Right lobe of liver (tissue), 6 donors: Measurements from ENCODE around the gene RGS12. TPM values are rescaled to one million over a fixed set of nuclear protein-coding genes. Genes with fewer than 3 reads are reported as not detected.
A peak's percentile ranks its signal among the peaks of the same experiment; 100 is the strongest.

Experiments used
- ATAC-seq, 4 donors: fragments of 200-7000 bp; cut with Tn5 transposase; one replicate each; pipeline ENCODE4 v1.9.1; 2020; ENCODE audit warnings: mild to moderate bottlenecking in 4 of 4, moderate library complexity in 4 of 4
- DNase-seq, 3 donors: peaks; one replicate each; pipeline ENCODE4 v3.0.0-alpha.2; 2020
- H3K27ac ChIP-seq, 3 donors: fragments of 200-600 bp; one replicate each; pipeline ENCODE4 v1.8.0; 2022
- H3K27me3 ChIP-seq, 2 donors: fragments of 200-600 bp; one replicate each; pipeline ENCODE4 v1.8.0; 2022
- H3K36me3 ChIP-seq, 4 donors: fragments of 200-600 bp; sonication (generic) in 1 of 4; one replicate each; pipeline versions ENCODE4 v1.5.1 to v1.8.0; 2017 to 2022; ENCODE audit warnings: control low read depth in 1 of 4
- H3K4me1 ChIP-seq, 4 donors: fragments of 200-600 bp; sonication (generic) in 1 of 4; one replicate each; pipeline versions ENCODE4 v1.5.1 to v1.8.0; 2017 to 2022; ENCODE audit warnings: control low read depth in 1 of 4
- H3K4me3 ChIP-seq, 3 donors: fragments of 200-600 bp; one replicate each; pipeline ENCODE4 v1.8.0; 2022
- H3K9me3 ChIP-seq, 4 donors: fragments of 200-600 bp; sonication (generic) in 1 of 4; one replicate each; pipeline versions ENCODE4 v1.5.1 to v1.8.0; 2017 to 2022; ENCODE audit warnings: control low read depth in 1 of 4
- CTCF ChIP-seq, 4 donors: fragments of 200-600 bp in 3 of 4; fragments of 450-650 bp in 1 of 4; IDR thresholded peaks; one replicate each; pipeline versions ENCODE4 v1.5.1 to v1.8.0; 2016 to 2022; ENCODE audit warnings: antibody characterized with exemption in 4 of 4, mild to moderate bottlenecking in 2 of 4
- POLR2A ChIP-seq: fragments of 450-650 bp; IDR thresholded peaks from one replicate; pipeline ENCODE4 v1.6.1; 2017; ENCODE audit warnings: antibody characterized with exemption, mild to moderate bottlenecking
- WGBS: methylation state at CpG from one replicate; pipeline ENCODE4 v1.1.6; 2018; ENCODE audit warnings: low coverage, low lambda C conversion rate; ENCODE audit not compliant: insufficient coverage; ENCODE audit errors: missing lambda C conversion rate; 5-methylcytosine and 5-hydroxymethylcytosine counted together
- intact Hi-C, 2 donors: fragments of 100-400 bp; cut with DNase I; formaldehyde crosslinking; loops; one replicate each; pipeline versions ENCODE4 v1.11.2 to v1.14.1; 2022
- total RNA-seq, 6 experiments: library from RNA; depleted of rRNA in 2 of 6; stranded (reverse); fragments of >200 nt in 2 of 6; fragmentation: NEBNext Ultra II Directional in 3 of 6; extraction: Animal tissue kit (Norgen Biotek cat#: 25700) in 3 of 6; gene quantifications; one replicate each; pipeline versions ENCODE4 v1.1.0 to v1.2.4, GENCODE V29; 2016 to 2023
- donor health status: DM: no; HTN: yes; CAD: no.
- donor health status: DM: no; HTN: no; CAD: no.
- donor health status: DM: no; HTN: no; CAD: no.
- donor health status: DM: no; HTN: yes; CAD: no.
- donor health status: DM: no; HTN: yes; CAD: no.

The RGS12 gene
- total RNA-seq, 6 experiments from 2014 or later, result 15.0 to 29.6 (median 22.1) TPM

- Histone ChIP-seq H3K27ac (no peak overlapping the region), H3K27me3 (no peaks in the 10 kb centered on the region), H3K4me1 (no peaks in the 10 kb centered on the region), H3K9me3 (no peaks in the 10 kb centered on the region), H3K4me3 (no peak overlapping the region), H3K36me3 (no peaks in the 10 kb centered on the region)
- intact Hi-C loops, result no loop called here
- 67% methylated on average over 3 of the region's 3 CpGs for WGBS
- ATAC-seq (no peak), DNase-seq (peak in 1 of 3 donors; percentile 1)
- TF ChIP-seq POLR2A (no peak), CTCF (IDR thresholded peaks at IDR 0.05) (no peak)
Measured at GRCh38 chr4:3329887-3330286, 37.1 kb downstream of the RGS12 start.

- intact Hi-C loops, result no loop called here
- DNase-seq (peak in 1 of 3 donors; percentile 12), ATAC-seq (peak in 3 of 4 donors; percentile 30 to 55 (median 32))
- WGBS, result 77% methylated on average over 3 of the region's 5 CpGs
- Histone ChIP-seq H3K9me3 (no peaks in the 10 kb centered on the region), H3K27me3 (no peaks in the 10 kb centered on the region), H3K36me3 (no peaks in the 10 kb centered on the region), H3K4me3 (no peak overlapping the region), H3K4me1 (no peaks in the 10 kb centered on the region), H3K27ac (no peak overlapping the region)
- no peak for TF ChIP-seq POLR2A
- TF ChIP-seq CTCF (IDR thresholded peaks at IDR 0.05), result no peak
Measured at GRCh38 chr4:3330707-3331106, 37.9 kb downstream of the RGS12 start.

GRCh38 chr4:3331511-3332394 is 38.9 kb downstream of the RGS12 start:
- TF ChIP-seq CTCF (IDR thresholded peaks at IDR 0.05) (no peak), POLR2A (no peak)

GRCh38 chr4:3332498-3332897 is 39.7 kb downstream of the RGS12 start:
- DNase-seq, result no peak
- H3K36me3 ChIP-seq, result no peaks in the 10 kb centered on the region
- no peak for ATAC-seq
- no peaks in the 10 kb centered on the region for H3K4me1 ChIP-seq
- H3K9me3 ChIP-seq, result no peaks in the 10 kb centered on the region
- WGBS, result 93% methylated on average over 9 of the region's 9 CpGs
- H3K27me3 ChIP-seq, result no peaks in the 10 kb centered on the region
- H3K27ac ChIP-seq, result no peak overlapping the region
- intact Hi-C loops, result no loop called here
- TF ChIP-seq POLR2A, result no peak
- TF ChIP-seq CTCF (IDR thresholded peaks at IDR 0.05), result no peak
- no peak overlapping the region for H3K4me3 ChIP-seq

More at GRCh38 chr4:3331511-3332394, 38.9 kb downstream of the RGS12 start:
- DNase-seq (peak in 2 of 3 donors; percentile 44 to 51), ATAC-seq (peak; percentile 46 to 76 (median 55))
- no peak overlapping the region for H3K27ac ChIP-seq
- no peaks in the 10 kb centered on the region for H3K27me3 ChIP-seq
- H3K9me3 ChIP-seq, result no peaks in the 10 kb centered on the region
- intact Hi-C loops, result no loop called here
- WGBS, result 61% methylated on average over 11 of the region's 23 CpGs
- no peaks in the 10 kb centered on the region for H3K36me3 ChIP-seq
- no peak overlapping the region for H3K4me3 ChIP-seq
- H3K4me1 ChIP-seq, result no peaks in the 10 kb centered on the region
